ENCODE results near the gene LTB.

- TF ChIP-seq ZNF214 (tag by site-specific recombination; IDR thresholded peaks at IDR 0.05; ENCODE audit: borderline replicate concordance) (no peak), BCL11A (tag by site-specific recombination; IDR thresholded peaks at IDR 0.05; ENCODE audit: low read depth) (no peak), ZBTB8A (tag by site-specific recombination; IDR thresholded peaks at IDR 0.05) (no peak; the same call in 1 of the 2 replicates), CTCF (tag by site-specific recombination; IDR thresholded peaks at IDR 0.05) (peak; percentile 87)
These were observed 35.8 kb downstream of the LTB start, which contains the start of gene ATP6V1G2 for GRCh38 chr6:31546339-31546957.

Data from HEK293 (cell line).